Measurements from ENCODE around the gene SPATA18.

The SPATA18 gene

GRCh38 chr4:52144372-52144771, 93.3 kb downstream of the SPATA18 start:
- no peak for DNase-seq (ENCODE audit: extremely low read depth, low read depth)

More at GRCh38 chr4:52144372-52144771, 93.3 kb downstream of the SPATA18 start:
- TF ChIP-seq CTCF (IDR thresholded peaks at IDR 0.05; ENCODE audit: low read depth, low read length) = no peak
